Retinal pigment epithelial cell (primary cell): ENCODE measurements around the gene GBP7.
"Not testable (repeated sequence)": the region's sequence is repeated elsewhere in the genome, so short reads cannot be mapped to it uniquely, and the experiment has no call there.

Experiments used
- DNase-seq: peaks from one replicate; pipeline ENCODE4 v3.0.0-alpha.2; 2010; ENCODE audit warnings: low read depth
- H3K4me3 ChIP-seq: 2 replicates; pipeline ENCODE4 v1.5.1; 2011; ENCODE audit warnings: mild to moderate bottlenecking, low read length, control low read depth, moderate library complexity
- CTCF ChIP-seq: conservative IDR thresholded peaks from 2 replicates; pipeline ENCODE4 v1.5.1; 2011; ENCODE audit warnings: low read depth, low read length, control low read depth, inconsistent platforms

GBP7 gene

GRCh38 chr1:89129911-89130310 lies 45.9 kb downstream of the GBP7 start:
- DNase-seq: no peak
- no peak overlapping the region for H3K4me3 ChIP-seq
- TF ChIP-seq CTCF: no peak

GRCh38 chr1:89128003-89128458 lies 47.8 kb downstream of the GBP7 start:
- DNase-seq, H3K4me3 ChIP-seq: not testable (repeated sequence)

DNA sequence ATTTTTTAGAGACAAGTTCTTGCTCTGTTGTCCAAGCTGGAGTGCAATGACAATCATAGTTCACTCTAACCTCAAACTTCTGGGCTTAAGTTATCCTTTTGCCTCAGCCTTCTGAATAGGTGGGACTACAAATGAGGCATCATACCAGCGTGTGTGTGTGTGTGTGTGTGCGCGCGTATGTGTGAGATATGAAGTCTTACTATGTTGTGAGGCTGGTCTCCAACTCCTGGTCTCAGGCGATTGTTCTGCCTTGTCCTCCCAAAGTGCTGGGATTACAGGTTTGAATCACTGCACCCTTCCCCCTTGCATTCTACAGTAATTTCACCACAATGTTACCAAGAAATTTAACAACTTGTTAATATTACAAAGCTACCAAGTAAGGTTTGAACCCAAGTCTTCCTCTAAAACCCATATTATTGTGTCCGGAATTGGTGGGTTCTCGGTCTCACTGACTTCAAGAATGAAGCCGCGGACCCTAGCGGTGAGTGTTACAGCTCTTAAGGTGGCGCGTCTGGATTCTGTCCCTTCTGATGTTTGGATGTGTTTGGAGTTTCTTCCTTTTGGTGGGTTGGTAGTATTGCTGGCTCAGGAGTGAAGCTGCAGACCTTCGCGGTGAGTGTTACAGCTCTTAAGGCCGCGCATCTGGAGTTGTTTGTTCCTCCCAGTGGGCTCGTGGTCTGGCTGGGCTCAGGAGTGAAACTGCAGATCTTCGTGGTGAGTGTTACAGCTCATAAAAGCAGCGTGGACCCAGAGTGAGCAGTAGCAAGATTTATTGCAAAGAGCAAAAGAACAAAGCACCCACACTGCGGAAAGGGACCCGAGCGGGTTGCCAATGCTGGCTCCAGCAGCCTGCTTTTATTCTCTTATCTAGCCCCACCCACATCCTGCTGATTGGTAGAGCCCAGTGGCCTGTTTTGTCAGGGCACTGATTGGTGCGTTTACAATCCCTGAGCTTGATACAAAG lies 48.9 kb downstream of the GBP7 start:
- H3K4me3 ChIP-seq, DNase-seq: not testable (repeated sequence)

- H3K4me3 ChIP-seq: no peak within 1 kb of the TSS
- peak; percentile 52 for DNase-seq
- TF ChIP-seq CTCF: no peak
Observed at GRCh38 chr1:89125913-89126580, 49.8 kb downstream of the GBP7 start, which contains the start of gene GBP2. GBP2 (minus strand) TSS chr1:89126114; CDS start chr1:89121966, 4,148 bp downstream.

- TF ChIP-seq CTCF: no peak
- DNase-seq: no peak
- H3K4me3 ChIP-seq: no peak overlapping the region
Observed at GRCh38 chr1:89125240-89125912, 50.4 kb downstream of the GBP7 start.

DNA sequence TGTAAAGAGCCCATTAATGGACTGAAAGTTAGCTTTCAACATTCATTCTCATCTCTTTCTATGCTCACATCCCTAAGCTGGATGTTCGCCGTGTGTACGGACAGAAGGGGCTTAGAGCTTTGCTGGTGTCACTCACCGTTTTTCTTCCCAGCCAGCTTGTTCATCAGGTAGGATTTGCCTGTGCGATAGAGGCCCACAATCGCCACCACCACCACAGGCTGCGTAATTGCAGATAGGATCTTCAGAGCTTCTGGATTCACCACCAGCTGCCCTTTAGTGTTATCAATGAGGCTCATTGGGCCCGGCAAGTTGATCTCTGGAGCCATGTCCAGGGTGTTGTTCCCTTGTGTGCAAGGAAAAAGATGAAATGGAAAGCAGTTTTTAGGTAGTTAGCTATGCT lies 54.2 kb downstream of the GBP7 start:
- H3K4me3 ChIP-seq: no peak overlapping the region
- no peak for TF ChIP-seq CTCF
- DNase-seq: no peak

DNA sequence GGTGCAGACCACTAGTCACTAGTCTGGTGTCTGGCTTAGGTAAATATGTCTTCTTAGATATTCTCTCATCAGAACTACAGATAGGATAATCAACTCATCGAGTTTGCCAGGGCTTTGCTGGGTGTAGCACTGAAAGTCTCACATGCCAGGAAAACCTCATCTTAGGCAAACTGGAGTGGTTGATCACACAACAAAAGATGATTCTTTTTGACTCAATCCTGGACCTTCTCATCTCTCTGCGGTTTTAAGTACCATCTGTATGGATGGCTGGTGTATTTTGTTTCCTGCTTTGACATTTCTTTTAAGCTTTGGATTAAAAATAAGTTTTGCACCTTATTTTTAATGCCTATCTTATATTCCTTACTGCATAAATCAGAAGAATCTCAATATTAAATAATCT lies 61.1 kb downstream of the GBP7 start:
- no peak for TF ChIP-seq CTCF
- no peak overlapping the region for H3K4me3 ChIP-seq
- no peak for DNase-seq
